HG03575 (cell line): ENCODE results near the gene ZNF346.
"Not testable (repeated sequence)": the region's sequence is repeated elsewhere in the genome, so short reads cannot be mapped to it uniquely, and the experiment has no call there.

Source experiments
- ATAC-seq: cut with Tn5 transposase; IDR thresholded peaks from one replicate; pipeline ENCODE4 v1.9.1; 2021; ENCODE audit not compliant: unreplicated experiment, insufficient number of reproducible peaks, low FRiP score; ENCODE audit errors: extremely low read depth

The ZNF346 gene

GRCh38 chr5:177045631-177046030, 23.1 kb downstream of the ZNF346 start:
- ATAC-seq = no peak

GRCh38 chr5:177048531-177048930, 26.0 kb downstream of the ZNF346 start:
- ATAC-seq = not testable (repeated sequence)

- no peak for ATAC-seq
Observed at GRCh38 chr5:177049285-177049684, 26.8 kb downstream of the ZNF346 start.

GRCh38 chr5:177064500-177065277, 42.2 kb downstream of the ZNF346 start:
- ATAC-seq = no peak

GRCh38 chr5:177065491-177065890, 43.0 kb downstream of the ZNF346 start:
- no peak for ATAC-seq

GRCh38 chr5:177066224-177066623, 43.7 kb downstream of the ZNF346 start:
- no peak for ATAC-seq

GRCh38 chr5:177067503-177067902, 45.0 kb downstream of the ZNF346 start:
- ATAC-seq = no peak

GRCh38 chr5:177070536-177071191, 48.2 kb downstream of the ZNF346 start:
- ATAC-seq = no peak

- no peak for ATAC-seq
Observed at GRCh38 chr5:177071666-177072385, 49.3 kb downstream of the ZNF346 start.

GRCh38 chr5:177077335-177077734, 54.8 kb downstream of the ZNF346 start:
- no peak for ATAC-seq

GRCh38 chr5:177079606-177080005, 57.1 kb downstream of the ZNF346 start:
- no peak for ATAC-seq

GRCh38 chr5:177080265-177080664, 57.8 kb downstream of the ZNF346 start:
- ATAC-seq = no peak

- ATAC-seq = no peak
Observed at GRCh38 chr5:177081859-177082258, 59.4 kb downstream of the ZNF346 start.

- ATAC-seq = no peak
Observed at GRCh38 chr5:177083357-177083756, 60.9 kb downstream of the ZNF346 start.

GRCh38 chr5:177084175-177084574, 61.7 kb downstream of the ZNF346 start:
- ATAC-seq = no peak

- ATAC-seq = no peak
Observed at GRCh38 chr5:177085985-177086653, 63.6 kb downstream of the ZNF346 start.

GRCh38 chr5:177086654-177087397, 64.3 kb downstream of the ZNF346 start, which contains the start of gene FGFR4:
TSS of gene FGFR4 (plus strand) at chr5:177086915. CDS start at chr5:177089603, 2,688 bp downstream.
- ATAC-seq = no peak

GRCh38 chr5:177087398-177088005, 65.0 kb downstream of the ZNF346 start:
- no peak for ATAC-seq
